MCF 10A (cell line): ENCODE results near the gene MUC2. TPM values are rescaled to one million over a fixed set of nuclear protein-coding genes. Genes with fewer than 3 reads are reported as not detected.

Experiments used
- BruUV-seq: library from RNA; stranded (reverse); fragments of 400-500 nt; replicated peaks from 2 replicates; lab custom pipeline; 2021; lab: Mats Ljungman, UMichigan
- CTCF ChIA-PET: fragments of 300-600 bp; sonication (Branson Sonifier 250); formaldehyde crosslinking; extraction: SDS; loops from one replicate; lab custom pipeline; 2021; ENCODE audit warnings: antibody characterized with exemption, inconsistent platforms; lab: Yijun Ruan, JAX
- POLR2A ChIA-PET: fragments of 300-600, 350-650 bp; sonication (Branson Sonifier 250); formaldehyde crosslinking; extraction: SDS; loops from one replicate; lab custom pipeline; 2020; ENCODE audit warnings: antibody characterized with exemption, inconsistent platforms; lab: Yijun Ruan, JAX
- DNase-seq: peaks from one replicate; pipeline ENCODE4 v3.0.0-alpha.2; 2018; ENCODE audit not compliant: unreplicated experiment
- H3K27ac Mint-ChIP-seq: one replicate; pipeline ENCODE4 v1.8.0; 2022; ENCODE audit warnings: mild to moderate bottlenecking, low read depth, mixed read lengths; ENCODE audit not compliant: unreplicated experiment
- H3K27me3 Mint-ChIP-seq: one replicate; pipeline ENCODE4 v1.8.0; 2022; ENCODE audit warnings: mixed read lengths; ENCODE audit not compliant: insufficient read depth, unreplicated experiment
- H3K36me3 Mint-ChIP-seq: one replicate; pipeline ENCODE4 v1.8.0; 2022; ENCODE audit warnings: mild to moderate bottlenecking, moderate library complexity, mixed read lengths; ENCODE audit not compliant: insufficient read depth, unreplicated experiment
- H3K4me1 Mint-ChIP-seq: one replicate; pipeline ENCODE4 v1.8.0; 2022; ENCODE audit warnings: mixed read lengths; ENCODE audit not compliant: insufficient read depth, unreplicated experiment
- H3K4me3 Mint-ChIP-seq: one replicate; pipeline ENCODE4 v1.8.0; 2022; ENCODE audit warnings: mild to moderate bottlenecking, moderate library complexity, mixed read lengths; ENCODE audit not compliant: unreplicated experiment
- H3K9me3 Mint-ChIP-seq: one replicate; pipeline ENCODE4 v1.8.0; 2022; ENCODE audit warnings: mixed read lengths; ENCODE audit not compliant: unreplicated experiment
- intact Hi-C: fragments of 100-400 bp; cut with micrococcal nuclease; formaldehyde crosslinking; loops from 2 replicates; pipeline ENCODE4 v1.14.1; 2022
- total RNA-seq: library from RNA; stranded (reverse); gene quantifications from 2 replicates; pipeline ENCODE4 v1.2.3, GENCODE V29; 2022
- TF ChIP-seq, protein P1 (sequence below): fragments of 200-600 bp; IDR thresholded peaks from one replicate; pipeline ENCODE4 v1.8.0; 2022; ENCODE audit warnings: antibody characterized with exemption, mild to moderate bottlenecking; ENCODE audit not compliant: unreplicated experiment

MUC2 gene
- total RNA-seq, 1 experiment from 2014 or later, result 0.02 TPM

DNA sequence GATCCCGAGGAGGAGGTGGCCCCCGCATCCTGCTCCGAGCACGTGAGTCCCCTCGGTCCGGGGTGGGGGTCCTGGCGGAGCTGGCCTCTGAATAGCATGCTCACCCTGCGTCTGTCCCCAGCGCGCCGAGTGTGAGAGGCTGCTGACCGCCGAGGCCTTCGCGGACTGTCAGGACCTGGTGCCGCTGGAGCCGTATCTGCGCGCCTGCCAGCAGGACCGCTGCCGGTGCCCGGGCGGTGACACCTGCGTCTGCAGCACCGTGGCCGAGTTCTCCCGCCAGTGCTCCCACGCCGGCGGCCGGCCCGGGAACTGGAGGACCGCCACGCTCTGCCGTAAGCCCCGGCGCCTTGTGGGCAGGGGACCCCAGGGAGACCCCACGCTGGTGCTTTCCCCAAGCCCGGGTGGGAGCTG lies 3.5 kb downstream of the MUC2 start:
- no TSS peak for BruUV-seq
- intact Hi-C loops, result no loop called here
- H3K36me3 Mint-ChIP-seq, result peaks cover 7% of the 10 kb centered on the region
- no peak for DNase-seq
- H3K4me3 Mint-ChIP-seq, result no peak overlapping the region
- ChIA-PET POLR2A (no interaction called here), CTCF (interaction anchor here (1.0 kb wide), 1 partner anchor 616 kb away, joined by 4 read pairs; no protein-coding TSS in a partner anchor)
- H3K9me3 Mint-ChIP-seq, result no peaks in the 10 kb centered on the region
- no peaks in the 10 kb centered on the region for H3K4me1 Mint-ChIP-seq
- TF ChIP-seq, protein P1, sequence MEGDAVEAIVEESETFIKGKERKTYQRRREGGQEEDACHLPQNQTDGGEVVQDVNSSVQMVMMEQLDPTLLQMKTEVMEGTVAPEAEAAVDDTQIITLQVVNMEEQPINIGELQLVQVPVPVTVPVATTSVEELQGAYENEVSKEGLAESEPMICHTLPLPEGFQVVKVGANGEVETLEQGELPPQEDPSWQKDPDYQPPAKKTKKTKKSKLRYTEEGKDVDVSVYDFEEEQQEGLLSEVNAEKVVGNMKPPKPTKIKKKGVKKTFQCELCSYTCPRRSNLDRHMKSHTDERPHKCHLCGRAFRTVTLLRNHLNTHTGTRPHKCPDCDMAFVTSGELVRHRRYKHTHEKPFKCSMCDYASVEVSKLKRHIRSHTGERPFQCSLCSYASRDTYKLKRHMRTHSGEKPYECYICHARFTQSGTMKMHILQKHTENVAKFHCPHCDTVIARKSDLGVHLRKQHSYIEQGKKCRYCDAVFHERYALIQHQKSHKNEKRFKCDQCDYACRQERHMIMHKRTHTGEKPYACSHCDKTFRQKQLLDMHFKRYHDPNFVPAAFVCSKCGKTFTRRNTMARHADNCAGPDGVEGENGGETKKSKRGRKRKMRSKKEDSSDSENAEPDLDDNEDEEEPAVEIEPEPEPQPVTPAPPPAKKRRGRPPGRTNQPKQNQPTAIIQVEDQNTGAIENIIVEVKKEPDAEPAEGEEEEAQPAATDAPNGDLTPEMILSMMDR, result no peak
- H3K27ac Mint-ChIP-seq, result no peak overlapping the region
- H3K27me3 Mint-ChIP-seq, result no peaks in the 10 kb centered on the region

DNA sequence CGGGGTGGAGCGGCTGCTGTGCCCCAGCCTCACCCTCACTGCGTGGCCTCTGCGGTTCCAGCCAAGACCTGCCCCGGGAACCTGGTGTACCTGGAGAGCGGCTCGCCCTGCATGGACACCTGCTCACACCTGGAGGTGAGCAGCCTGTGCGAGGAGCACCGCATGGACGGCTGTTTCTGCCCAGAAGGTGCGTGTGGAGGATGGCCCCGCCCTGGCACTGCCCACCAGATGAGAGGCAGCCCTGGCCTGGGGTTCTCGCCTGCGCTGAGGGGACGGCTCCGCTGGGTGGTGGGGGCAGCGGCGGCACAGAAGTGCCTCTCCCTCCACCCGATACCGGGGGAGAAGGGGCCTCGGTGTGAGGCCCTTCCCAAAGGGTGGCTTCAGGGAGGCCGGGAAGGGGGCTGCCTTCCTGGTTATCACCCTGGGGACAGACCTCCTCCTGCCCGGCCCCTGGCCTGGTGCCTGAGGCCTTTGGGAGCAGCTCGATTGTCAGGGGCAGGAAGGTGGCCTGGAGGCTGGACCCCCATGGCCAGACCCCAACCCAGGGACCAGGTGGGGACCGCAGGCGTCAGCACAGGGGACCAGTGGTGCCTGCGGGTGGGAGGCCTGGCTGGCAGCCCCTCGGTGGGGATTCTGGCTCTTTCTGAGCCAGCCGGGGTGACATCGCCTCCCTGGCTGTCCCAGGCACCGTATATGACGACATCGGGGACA lies 7.1 kb downstream of the MUC2 start:
- ChIA-PET CTCF (no interaction called here), POLR2A (no interaction called here)
- TF ChIP-seq, protein P1, result no peak
- H3K4me3 Mint-ChIP-seq, result no peak overlapping the region
- no peaks in the 10 kb centered on the region for H3K36me3 Mint-ChIP-seq
- no peaks in the 10 kb centered on the region for H3K9me3 Mint-ChIP-seq
- no peaks in the 10 kb centered on the region for H3K4me1 Mint-ChIP-seq
- BruUV-seq, result no TSS peak
- no peaks in the 10 kb centered on the region for H3K27me3 Mint-ChIP-seq
- intact Hi-C loops, result no loop called here
- no peak for DNase-seq
- no peak overlapping the region for H3K27ac Mint-ChIP-seq

GRCh38 chr11:1082346-1082727 lies 7.7 kb downstream of the MUC2 start:
- intact Hi-C loops, result no loop called here
- Mint-ChIP-seq H3K9me3 (no peaks in the 10 kb centered on the region), H3K27ac (no peak overlapping the region), H3K4me3 (no peak overlapping the region), H3K27me3 (no peaks in the 10 kb centered on the region), H3K4me1 (no peaks in the 10 kb centered on the region), H3K36me3 (no peaks in the 10 kb centered on the region)
- POLR2A ChIA-PET, result no interaction called here
- CTCF ChIA-PET, result no interaction called here
- TF ChIP-seq, protein P1, result no peak
- no peak for DNase-seq
- BruUV-seq, result no TSS peak

GRCh38 chr11:1082728-1083620 lies 8.3 kb downstream of the MUC2 start:
- BruUV-seq, result no TSS peak
- TF ChIP-seq, protein P1, result no peak
- ChIA-PET POLR2A (no interaction called here), CTCF (interaction anchor here (0.6 kb wide), 1 partner anchor 66 kb away, joined by 3 read pairs; no protein-coding TSS in a partner anchor)
- Mint-ChIP-seq H3K9me3 (no peaks in the 10 kb centered on the region), H3K27ac (no peak overlapping the region), H3K4me1 (no peaks in the 10 kb centered on the region), H3K4me3 (no peak overlapping the region), H3K27me3 (no peaks in the 10 kb centered on the region), H3K36me3 (no peaks in the 10 kb centered on the region)
- intact Hi-C loops, result no loop called here
- DNase-seq, result no peak
